ENCODE measurements around the gene ZDHHC3. TPM values are rescaled to one million over a fixed set of nuclear protein-coding genes. Genes with fewer than 3 reads are reported as not detected.

The ZDHHC3 gene
- total RNA-seq, 2 donors from 2014 or later: 63.7 to 69.7 TPM

- Histone ChIP-seq H3K27ac (ENCODE audit: low read depth, low read length) (no peak overlapping the region), H3K27me3 (ENCODE audit: control insufficient read depth, insufficient read depth, low read length, poor library complexity, severe bottlenecking) (no peaks in the 10 kb centered on the region), H3K9me3 (ENCODE audit: control insufficient read depth, low read length) (no peaks in the 10 kb centered on the region), H3K9ac (ENCODE audit: extremely low read depth, low read length, poor library complexity, severe bottlenecking) (no peak overlapping the region), H3K4me1 (ENCODE audit: control insufficient read depth, insufficient read depth, low read length) (no peaks in the 10 kb centered on the region), H3K36me3 (ENCODE audit: control insufficient read depth, insufficient read depth, low read length) (no peaks in the 10 kb centered on the region), H3K4me3 (ENCODE audit: low read length) (no peak overlapping the region)
- 86 to 94% methylated on average over 6 to 7 of the region's 7 CpGs for WGBS, 2 experiments (ENCODE audit: insufficient coverage in 1 of 2, insufficient read length in 1 of 2)
- peak; percentile 47 for DNase-seq
- Mint-ChIP-seq H3K27ac (no peak overlapping the region), H3K27me3 (ENCODE audit: insufficient read depth) (no peaks in the 10 kb centered on the region), H3K9me3 (peaks cover 3% of the 10 kb centered on the region), H3K4me1 (no peaks in the 10 kb centered on the region), H3K4me3 (no peak overlapping the region), H3K36me3 (ENCODE audit: low read depth) (no peaks in the 10 kb centered on the region)
- TF ChIP-seq CTCF (conservative IDR thresholded peaks at IDR 0.05): no peak
Observed at GRCh38 chr3:44887101-44887500, 88.9 kb downstream of the ZDHHC3 start.

GRCh38 chr3:44886561-44886960, 89.4 kb downstream of the ZDHHC3 start:
- Mint-ChIP-seq H3K36me3 (ENCODE audit: low read depth) (no peaks in the 10 kb centered on the region), H3K4me3 (no peak overlapping the region), H3K27ac (no peak overlapping the region), H3K4me1 (no peaks in the 10 kb centered on the region), H3K27me3 (ENCODE audit: insufficient read depth) (no peaks in the 10 kb centered on the region), H3K9me3 (peaks cover 3% of the 10 kb centered on the region)
- Histone ChIP-seq H3K4me1 (ENCODE audit: control insufficient read depth, insufficient read depth, low read length) (no peaks in the 10 kb centered on the region), H3K27me3 (ENCODE audit: control insufficient read depth, insufficient read depth, low read length, poor library complexity, severe bottlenecking) (no peaks in the 10 kb centered on the region), H3K9me3 (ENCODE audit: control insufficient read depth, low read length) (no peaks in the 10 kb centered on the region), H3K4me3 (ENCODE audit: low read length) (no peak overlapping the region), H3K36me3 (ENCODE audit: control insufficient read depth, insufficient read depth, low read length) (no peaks in the 10 kb centered on the region), H3K9ac (ENCODE audit: extremely low read depth, low read length, poor library complexity, severe bottlenecking) (no peak overlapping the region), H3K27ac (ENCODE audit: low read depth, low read length) (no peak overlapping the region)
- TF ChIP-seq CTCF (conservative IDR thresholded peaks at IDR 0.05): no peak
- 81 to 84% methylated on average over 3 of the region's 3 CpGs for WGBS, 2 experiments (ENCODE audit: insufficient coverage in 1 of 2, insufficient read length in 1 of 2)
- DNase-seq: peak; percentile 44

GRCh38 chr3:44885618-44886017, 90.4 kb downstream of the ZDHHC3 start:
- 67 to 76% methylated on average over 4 of the region's 4 CpGs for WGBS, 2 experiments (ENCODE audit: insufficient coverage in 1 of 2, insufficient read length in 1 of 2)
- H3K4me3 Mint-ChIP-seq: no peak overlapping the region
- no peak overlapping the region for H3K9ac ChIP-seq (ENCODE audit: extremely low read depth, low read length, poor library complexity, severe bottlenecking)
- no peaks in the 10 kb centered on the region for H3K27me3 ChIP-seq (ENCODE audit: control insufficient read depth, insufficient read depth, low read length, poor library complexity, severe bottlenecking)
- H3K27ac Mint-ChIP-seq: peak overlapping the region; percentile 17
- no peaks in the 10 kb centered on the region for H3K27me3 Mint-ChIP-seq (ENCODE audit: insufficient read depth)
- H3K4me3 ChIP-seq (ENCODE audit: low read length): no peak overlapping the region
- H3K4me1 ChIP-seq (ENCODE audit: control insufficient read depth, insufficient read depth, low read length): no peaks in the 10 kb centered on the region
- peaks cover 3% of the 10 kb centered on the region for H3K9me3 Mint-ChIP-seq
- H3K27ac ChIP-seq (ENCODE audit: low read depth, low read length): no peak overlapping the region
- no peak for TF ChIP-seq CTCF (conservative IDR thresholded peaks at IDR 0.05)
- DNase-seq: peak; percentile 63
- no peaks in the 10 kb centered on the region for H3K36me3 Mint-ChIP-seq (ENCODE audit: low read depth)
- no peaks in the 10 kb centered on the region for H3K36me3 ChIP-seq (ENCODE audit: control insufficient read depth, insufficient read depth, low read length)
- no peaks in the 10 kb centered on the region for H3K4me1 Mint-ChIP-seq
- H3K9me3 ChIP-seq (ENCODE audit: control insufficient read depth, low read length): no peaks in the 10 kb centered on the region

Measured in endodermal cell (in vitro differentiated cells).